H9 (cell line): ENCODE data around the gene PDZD2. TPM values are rescaled to one million over a fixed set of nuclear protein-coding genes. Genes with fewer than 3 reads are reported as not detected.

Experiments used
- DNase-seq: peaks from one replicate; pipeline ENCODE4 v3.0.0-alpha.2; 2017
- H2AFZ ChIP-seq: one replicate; pipeline ENCODE4 v1.6.1; 2013; ENCODE audit warnings: mild to moderate bottlenecking, low read length, control low read depth, moderate library complexity
- H2AK5ac ChIP-seq: 2 replicates; pipeline ENCODE4 v1.6.1; 2013; ENCODE audit warnings: low read length, control low read depth, mixed read lengths; ENCODE audit not compliant: insufficient read length
- H2BK120ac ChIP-seq: one replicate; pipeline ENCODE4 v1.6.1; 2013; ENCODE audit warnings: low read depth, mild to moderate bottlenecking, low read length, control low read depth, inconsistent platforms; ENCODE audit not compliant: poor library complexity, severe bottlenecking
- H2BK12ac ChIP-seq: 2 replicates; pipeline ENCODE4 v1.6.1; 2013; ENCODE audit warnings: low read length, control low read depth, mixed read lengths, low read depth; ENCODE audit not compliant: insufficient read length
- H2BK15ac ChIP-seq: 2 replicates; pipeline ENCODE4 v1.6.1; 2013; ENCODE audit warnings: low read depth, low read length, control low read depth
- H2BK20ac ChIP-seq: one replicate; pipeline ENCODE4 v1.6.1; 2013; ENCODE audit warnings: low read depth, mild to moderate bottlenecking, low read length, control low read depth, inconsistent platforms; ENCODE audit not compliant: poor library complexity, severe bottlenecking
- H2BK5ac ChIP-seq: 2 replicates; pipeline ENCODE4 v1.6.1; 2013; ENCODE audit warnings: low read length, control low read depth, mixed read lengths; ENCODE audit not compliant: insufficient read length
- H3K14ac ChIP-seq: 2 replicates; pipeline ENCODE4 v1.6.1; 2013; ENCODE audit warnings: low read length, control low read depth; ENCODE audit not compliant: insufficient read depth
- H3K18ac ChIP-seq: 2 replicates; pipeline ENCODE4 v1.6.1; 2013; ENCODE audit warnings: low read depth, mild to moderate bottlenecking, mixed read lengths, low read length, control low read depth; ENCODE audit not compliant: insufficient read length
- H3K23ac ChIP-seq: 2 replicates; pipeline ENCODE4 v1.6.1; 2013; ENCODE audit warnings: low read length, control low read depth, mixed read lengths, low read depth; ENCODE audit not compliant: insufficient read length
- H3K23me2 ChIP-seq: 2 replicates; pipeline ENCODE4 v1.6.1; 2013; ENCODE audit warnings: low read depth, mild to moderate bottlenecking, mixed read lengths, low read length, control low read depth; ENCODE audit not compliant: insufficient read length, poor library complexity, severe bottlenecking
- H3K27ac ChIP-seq: 2 replicates; pipeline ENCODE4 v1.5.1; 2013; ENCODE audit warnings: low read length, control low read depth, mixed read lengths, low read depth; ENCODE audit not compliant: insufficient read length
- H3K27me3 ChIP-seq: 2 replicates; pipeline ENCODE4 v1.6.1; 2013; ENCODE audit warnings: low read length, control low read depth, inconsistent platforms; ENCODE audit not compliant: insufficient read depth
- H3K4ac ChIP-seq: 2 replicates; pipeline ENCODE4 v1.6.1; 2013; ENCODE audit warnings: low read depth, mild to moderate bottlenecking, control low read depth, inconsistent platforms, low read length, moderate library complexity
- H3K4me1 ChIP-seq: 2 replicates; pipeline ENCODE4 v1.6.1; 2013; ENCODE audit warnings: low read length, control low read depth, inconsistent platforms; ENCODE audit not compliant: insufficient read depth
- H3K4me2 ChIP-seq: 2 replicates; pipeline ENCODE4 v1.6.1; 2013; ENCODE audit warnings: low read length, control low read depth, mixed read lengths; ENCODE audit not compliant: insufficient read length, insufficient read depth
- H3K56ac ChIP-seq: 2 replicates; pipeline ENCODE4 v1.6.1; 2013; ENCODE audit warnings: low read depth, mild to moderate bottlenecking, mixed read lengths, low read length, control low read depth; ENCODE audit not compliant: insufficient read length
- H3K79me1 ChIP-seq: 2 replicates; pipeline ENCODE4 v1.6.1; 2013; ENCODE audit warnings: low read depth, mild to moderate bottlenecking, moderate library complexity, low read length, control low read depth, inconsistent platforms; ENCODE audit not compliant: insufficient read depth, poor library complexity, severe bottlenecking
- H3K79me2 ChIP-seq: 2 replicates; pipeline ENCODE4 v1.6.1; 2013; ENCODE audit warnings: low read length, control low read depth, inconsistent platforms; ENCODE audit not compliant: insufficient read depth
- H3K9ac ChIP-seq: 2 replicates; pipeline ENCODE4 v1.6.1; 2013; ENCODE audit warnings: low read length, control low read depth, mixed read lengths; ENCODE audit not compliant: insufficient read length; ENCODE audit errors: extremely low read depth
- H3K9me3 ChIP-seq: one replicate; pipeline ENCODE4 v1.6.1; 2013; ENCODE audit warnings: low read depth, low read length, inconsistent platforms; ENCODE audit not compliant: control insufficient read depth
- H3T11ph ChIP-seq: one replicate; pipeline ENCODE4 v1.6.1; 2013; ENCODE audit warnings: mild to moderate bottlenecking, low read length, control low read depth, inconsistent platforms
- H4K20me1 ChIP-seq: one replicate; pipeline ENCODE4 v1.6.1; 2013; ENCODE audit not compliant: control insufficient read depth, insufficient read length, insufficient read depth
- H4K5ac ChIP-seq: 2 replicates; pipeline ENCODE4 v1.6.1; 2013; ENCODE audit warnings: low read depth, mild to moderate bottlenecking, mixed read lengths, low read length, control low read depth; ENCODE audit not compliant: insufficient read length
- H4K8ac ChIP-seq: replicated peaks from 2 replicates; pipeline ENCODE4 v1.6.1; 2013; ENCODE audit warnings: low read length, control low read depth, mixed read lengths, low read depth; ENCODE audit not compliant: insufficient read length
- H4K91ac ChIP-seq: 2 replicates; pipeline ENCODE4 v1.6.1; 2013; ENCODE audit warnings: low read depth, mild to moderate bottlenecking, moderate library complexity, mixed read lengths, low read length, control low read depth; ENCODE audit not compliant: insufficient read length
- H3K27ac Mint-ChIP-seq, 3 experiments: 2 replicates in 2 of 3; 3 replicates in 1 of 3; pipeline ENCODE4 v1.8.0; 2020 to 2021; ENCODE audit warnings: mixed read lengths in 3 of 3, mild to moderate bottlenecking in 1 of 3, moderate library complexity in 1 of 3
- H3K27me3 Mint-ChIP-seq: 2 replicates; pipeline ENCODE4 v1.8.0; 2021; ENCODE audit warnings: low read depth, mild to moderate bottlenecking, moderate library complexity, mixed read lengths
- H3K36me3 Mint-ChIP-seq, 3 experiments: 2 replicates in 2 of 3; 3 replicates in 1 of 3; pipeline ENCODE4 v1.8.0; 2020 to 2021; ENCODE audit warnings: low read depth in 3 of 3, mixed read lengths in 3 of 3; ENCODE audit not compliant: insufficient read depth in 1 of 3
- H3K4me1 Mint-ChIP-seq, 2 experiments: 2 replicates each; pipeline ENCODE4 v1.8.0; 2020; ENCODE audit warnings: mixed read lengths in 2 of 2
- H3K4me3 Mint-ChIP-seq, 2 experiments: 2 replicates in 1 of 2; 3 replicates in 1 of 2; pipeline ENCODE4 v1.8.0; 2020 to 2021; ENCODE audit warnings: mild to moderate bottlenecking in 2 of 2, mixed read lengths in 2 of 2, moderate library complexity in 1 of 2
- H3K9me3 Mint-ChIP-seq, 2 experiments: 2 replicates in 1 of 2; 3 replicates in 1 of 2; pipeline ENCODE4 v1.8.0; 2020; ENCODE audit warnings: mild to moderate bottlenecking in 2 of 2, mixed read lengths in 2 of 2, moderate library complexity in 1 of 2
- CTCF ChIP-seq: fragments of 200-600 bp; sonication (generic); conservative IDR thresholded peaks from 3 replicates; pipeline ENCODE4 v1.8.0; 2021; ENCODE audit warnings: antibody characterized with exemption, mild to moderate bottlenecking
- WGBS: extraction: QIAGEN DNeasy Blood & Tissue Kit; methylation state at CpG from one replicate; pipeline ENCODE4 v1.1.7; 2013; ENCODE audit warnings: missing lambda C conversion rate, low lambda C conversion rate, mixed read lengths; ENCODE audit not compliant: insufficient read length; ENCODE audit errors: extremely low coverage; 5-methylcytosine and 5-hydroxymethylcytosine counted together
- total RNA-seq: library from RNA; stranded (reverse); gene quantifications from 2 replicates; pipeline ENCODE4 v1.2.1, GENCODE V29; 2021

The PDZD2 gene
- total RNA-seq, 1 experiment from 2014 or later = 9.9 TPM

- peaks cover 0 to 2% (median 0%) of the 10 kb centered on the region in 3 experiments; a peak in 2 of 7 replicates for H3K36me3 Mint-ChIP-seq
- Histone ChIP-seq H2BK15ac (no peak overlapping the region), H3K14ac (no peak overlapping the region), H2BK120ac (no peak overlapping the region), H3K56ac (no peak overlapping the region), H3K27ac (no peak overlapping the region), H3K27me3 (no peaks in the 10 kb centered on the region), H4K8ac (no peak overlapping the region), H2AFZ (no peak overlapping the region), H3K9ac (no peak overlapping the region), H3K4ac (no peak overlapping the region), H3K4me1 (no peaks in the 10 kb centered on the region), H3T11ph (no peak overlapping the region), H2AK5ac (no peak overlapping the region), H3K9me3 (no peaks in the 10 kb centered on the region), H3K4me2 (no peak overlapping the region), H2BK5ac (no peak overlapping the region), H3K23me2 (no peaks in the 10 kb centered on the region), H4K5ac (no peak overlapping the region), H3K23ac (no peak overlapping the region), H2BK20ac (no peak overlapping the region), H4K20me1 (no peaks in the 10 kb centered on the region), H4K91ac (no peak overlapping the region), H3K18ac (no peak overlapping the region), H3K79me2 (no peaks in the 10 kb centered on the region), H3K79me1 (no peaks in the 10 kb centered on the region), H2BK12ac (no peak overlapping the region)
- DNase-seq = peak; percentile 88
- H3K27me3 Mint-ChIP-seq = peaks cover 1% of the 10 kb centered on the region
- H3K4me3 Mint-ChIP-seq = no peak overlapping the region
- TF ChIP-seq CTCF = peak; percentile 79
- no CpG with 5 or more reads among the region's 8 CpGs for WGBS
- H3K9me3 Mint-ChIP-seq = peaks cover 0 to 5% of the 10 kb centered on the region in 2 experiments; a peak in 2 of 5 replicates
- peaks cover 10 to 12% of the 10 kb centered on the region in 2 experiments; a peak in 3 of 4 replicates for H3K4me1 Mint-ChIP-seq
- H3K27ac Mint-ChIP-seq = no peak overlapping the region
Measured at GRCh38 chr5:31664566-31664965, 25.6 kb downstream of the PDZD2 start.
